ENCODE data around the gene P4HA2.

DNA sequence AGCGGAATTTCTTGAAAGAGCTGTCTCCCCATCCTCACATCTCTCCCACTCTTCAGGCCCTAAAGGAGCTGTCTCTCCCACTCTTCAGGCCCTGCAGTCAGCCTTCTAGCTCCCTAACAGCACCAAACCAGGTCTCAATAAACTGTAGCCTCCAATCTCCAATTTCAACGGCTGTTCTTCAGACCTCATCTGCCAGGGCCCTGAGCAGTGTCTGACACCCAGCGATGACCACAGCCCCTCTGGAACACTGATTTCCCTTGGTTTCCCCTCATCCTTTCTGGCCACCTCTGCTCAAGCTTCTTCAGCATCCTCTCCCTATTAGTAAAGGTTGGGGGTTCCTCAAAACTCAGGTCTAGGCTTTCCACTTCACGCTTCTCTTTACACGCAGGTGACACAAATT is 1.6 kb upstream of the P4HA2 start:
- no peak for TF ChIP-seq EZH2 (optimal IDR thresholded peaks at IDR 0.05; ENCODE audit: low read depth, low read length)
- no peak for TF ChIP-seq CTCF (IDR thresholded peaks at IDR 0.05; ENCODE audit: low read length)

Measured in MM.1S (cell line).